Choroid plexus epithelial cell (primary cell): ENCODE data around the gene ALG1.

Experiments
- DNase-seq: peaks from one replicate; pipeline ENCODE4 v3.0.0-alpha.2; 2010; ENCODE audit warnings: low read depth
- H3K4me3 ChIP-seq: 2 replicates; pipeline ENCODE4 v1.5.1; 2011; ENCODE audit warnings: low read depth, mild to moderate bottlenecking, control low read depth, low read length, moderate library complexity
- TF ChIP-seq, protein P1 (sequence below): conservative IDR thresholded peaks from 2 replicates; pipeline ENCODE4 v1.5.1; 2011; ENCODE audit warnings: low read depth, mild to moderate bottlenecking, control low read depth, inconsistent platforms, low read length, moderate library complexity

The ALG1 gene

DNA sequence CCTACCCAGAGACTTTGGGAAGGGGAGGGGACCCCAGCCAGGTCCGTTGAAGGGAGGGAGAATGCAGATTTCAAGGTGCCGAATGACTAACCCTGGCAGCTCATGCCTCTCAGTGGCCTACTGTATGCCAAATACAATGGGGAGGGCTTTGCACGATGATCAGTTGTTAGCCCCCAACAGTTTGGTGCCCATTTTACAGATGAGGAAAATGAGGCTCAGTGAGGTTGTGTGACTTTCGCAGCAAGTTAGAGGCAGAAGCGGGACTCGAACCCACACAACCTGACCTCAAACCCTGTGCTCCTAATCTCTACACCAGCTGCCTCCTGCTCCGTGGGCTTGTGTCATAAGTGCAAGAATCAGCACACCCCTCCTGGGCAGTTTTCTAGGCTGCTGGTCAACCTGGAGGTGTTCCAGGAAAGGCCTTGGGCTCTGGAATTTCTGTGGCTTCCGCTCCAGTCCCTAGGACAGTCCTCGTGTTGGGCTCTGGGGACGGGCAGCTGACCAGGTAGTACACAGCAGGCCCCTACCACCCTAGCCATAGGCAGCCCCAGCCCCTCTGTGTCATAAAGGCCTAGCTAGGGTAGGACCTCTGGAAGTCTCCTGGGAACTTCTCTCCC lies 26.0 kb upstream of the ALG1 start:
- no peak overlapping the region for H3K4me3 ChIP-seq
- no peak for DNase-seq
- TF ChIP-seq, protein P1, sequence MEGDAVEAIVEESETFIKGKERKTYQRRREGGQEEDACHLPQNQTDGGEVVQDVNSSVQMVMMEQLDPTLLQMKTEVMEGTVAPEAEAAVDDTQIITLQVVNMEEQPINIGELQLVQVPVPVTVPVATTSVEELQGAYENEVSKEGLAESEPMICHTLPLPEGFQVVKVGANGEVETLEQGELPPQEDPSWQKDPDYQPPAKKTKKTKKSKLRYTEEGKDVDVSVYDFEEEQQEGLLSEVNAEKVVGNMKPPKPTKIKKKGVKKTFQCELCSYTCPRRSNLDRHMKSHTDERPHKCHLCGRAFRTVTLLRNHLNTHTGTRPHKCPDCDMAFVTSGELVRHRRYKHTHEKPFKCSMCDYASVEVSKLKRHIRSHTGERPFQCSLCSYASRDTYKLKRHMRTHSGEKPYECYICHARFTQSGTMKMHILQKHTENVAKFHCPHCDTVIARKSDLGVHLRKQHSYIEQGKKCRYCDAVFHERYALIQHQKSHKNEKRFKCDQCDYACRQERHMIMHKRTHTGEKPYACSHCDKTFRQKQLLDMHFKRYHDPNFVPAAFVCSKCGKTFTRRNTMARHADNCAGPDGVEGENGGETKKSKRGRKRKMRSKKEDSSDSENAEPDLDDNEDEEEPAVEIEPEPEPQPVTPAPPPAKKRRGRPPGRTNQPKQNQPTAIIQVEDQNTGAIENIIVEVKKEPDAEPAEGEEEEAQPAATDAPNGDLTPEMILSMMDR = no peak

DNA sequence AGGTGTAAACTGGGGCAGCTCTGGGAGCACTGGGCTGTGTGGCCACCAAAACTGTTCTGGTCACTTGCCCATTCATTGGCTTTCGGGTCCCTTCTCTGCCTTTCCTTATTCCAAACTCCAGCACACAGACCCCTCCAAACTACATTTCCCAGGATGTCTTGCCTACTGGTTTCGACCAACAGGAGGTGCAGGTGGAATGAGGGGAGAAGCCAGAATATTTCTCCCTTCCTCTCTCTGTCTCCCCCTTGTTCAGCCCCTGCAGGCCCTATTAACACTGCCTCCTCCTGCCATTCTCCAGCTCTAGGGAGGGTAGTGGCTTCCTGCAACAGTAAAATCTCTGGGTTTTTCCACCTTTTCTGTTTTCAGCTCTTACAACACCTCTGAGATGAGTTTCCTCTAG lies 24.7 kb upstream of the ALG1 start:
- H3K4me3 ChIP-seq = no peak overlapping the region
- TF ChIP-seq, protein P1 = no peak
- no peak for DNase-seq

- H3K4me3 ChIP-seq = no peak overlapping the region
- no peak for DNase-seq
- TF ChIP-seq, protein P1 = no peak
Measured at GRCh38 chr16:5054876-5055865, 16.5 kb upstream of the ALG1 start.

DNA sequence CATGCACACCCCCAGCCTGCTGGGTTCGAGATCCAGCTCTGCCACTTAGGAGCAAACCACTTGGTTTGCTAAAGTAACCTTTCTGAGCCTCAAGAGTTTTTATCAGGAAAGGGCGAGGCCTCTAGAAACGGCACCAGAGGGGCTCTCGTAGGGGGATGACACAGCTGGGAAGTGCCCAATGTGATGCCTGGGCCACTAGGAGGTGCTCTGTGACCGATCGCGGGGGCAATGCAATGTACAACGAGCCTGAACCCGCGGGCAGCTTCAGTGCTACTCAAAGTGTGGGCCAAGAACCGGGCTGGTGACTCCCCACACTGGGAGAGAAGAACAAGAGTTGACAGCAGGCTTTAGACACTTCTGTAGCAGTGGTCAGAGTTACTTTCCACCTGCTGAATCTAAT lies 15.3 kb upstream of the ALG1 start:
- DNase-seq = peak; percentile 35
- TF ChIP-seq, protein P1 = peak; percentile 65
- no peak overlapping the region for H3K4me3 ChIP-seq

DNA sequence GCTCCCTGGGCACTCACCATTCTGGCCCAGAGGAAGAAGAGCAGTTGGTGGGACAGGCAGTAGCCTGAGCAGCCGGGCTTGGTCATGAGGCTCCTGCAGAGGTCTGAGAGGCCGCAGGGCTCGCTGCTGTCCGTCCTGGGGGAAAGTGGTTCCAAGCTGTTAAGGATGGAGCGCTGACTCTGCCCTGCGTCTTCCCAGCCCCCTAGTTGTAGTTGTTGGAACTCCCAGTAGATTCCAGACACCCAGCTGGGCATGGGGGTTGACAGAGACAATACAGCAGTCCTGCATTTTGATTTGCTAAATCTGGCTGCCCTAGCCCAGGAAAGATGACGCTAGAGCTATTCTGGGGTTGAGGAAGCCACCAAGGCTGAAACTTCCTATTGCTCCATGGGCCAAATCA lies 13.2 kb upstream of the ALG1 start:
- no peak overlapping the region for H3K4me3 ChIP-seq
- peak; percentile 47 for DNase-seq
- TF ChIP-seq, protein P1 = peak; percentile 55

GRCh38 chr16:5059386-5060072 lies 12.1 kb upstream of the ALG1 start:
- TF ChIP-seq, protein P1 = no peak
- no peak for DNase-seq
- H3K4me3 ChIP-seq = no peak overlapping the region
